K562 (cell line): ENCODE results near the gene PREX1.

Experiments used
- DPF2 ChIP-seq: fragments of 450-650 bp; IDR thresholded peaks from 2 replicates; pipeline ENCODE4 v1.6.1; 2016
- ELK1 ChIP-seq: sonication (generic); formaldehyde crosslinking; IDR thresholded peaks from 2 replicates; pipeline ENCODE4 v1.8.1; 2022; ENCODE audit warnings: missing genetic modification reagents
- POLR2A ChIP-seq: fragments of 450-650 bp; conservative IDR thresholded peaks from 2 replicates; pipeline ENCODE4 v1.6.1; 2016
- POLR2AphosphoS5 ChIP-seq: IDR thresholded peaks from 2 replicates; pipeline ENCODE4 v1.6.1; 2011; ENCODE audit warnings: mild to moderate bottlenecking, low read depth, low read length, moderate library complexity; ENCODE audit not compliant: control insufficient read depth, insufficient read depth

DNA sequence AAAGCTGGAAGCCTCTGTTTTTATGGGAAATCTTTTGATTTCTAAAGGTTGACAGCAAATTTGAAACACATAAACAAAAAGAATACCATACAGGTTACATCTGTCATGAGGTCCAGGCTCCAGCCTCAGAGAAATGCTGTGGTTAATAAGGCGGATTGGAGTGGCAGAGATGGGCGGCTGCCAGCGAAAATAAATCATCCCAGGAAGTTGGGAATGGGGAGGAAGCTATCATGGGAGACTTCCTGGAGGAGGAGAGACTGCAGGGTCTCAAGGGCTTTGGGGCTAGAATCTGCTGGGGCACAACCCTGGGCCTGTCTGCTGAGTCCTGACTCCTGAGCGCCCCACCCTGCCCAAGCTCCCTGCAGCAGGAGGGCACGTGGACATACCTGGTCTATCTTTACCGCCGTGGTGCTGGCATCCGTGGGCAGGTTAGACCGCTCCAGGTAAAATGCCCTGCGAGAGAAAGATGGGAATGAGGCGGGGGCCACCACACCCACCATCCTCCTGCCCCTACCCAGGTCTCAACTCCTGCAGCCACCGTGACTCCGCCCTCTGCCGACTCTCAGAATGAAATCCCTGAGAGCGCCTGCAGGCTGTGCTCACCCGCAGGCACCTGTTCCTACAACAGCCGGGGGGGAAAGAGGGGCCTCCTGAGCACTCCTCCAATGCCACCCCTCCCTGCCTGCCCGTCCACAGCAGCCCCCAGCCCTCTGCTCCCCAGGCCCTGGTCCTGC, 197.3 kb downstream of the PREX1 start:
- TF ChIP-seq POLR2A (no peak), POLR2AphosphoS5 (no peak), ELK1 (CRISPR knock-in tag) (no peak), DPF2 (no peak)
